ENCODE data around the gene KLHDC3. TPM values are rescaled to one million over a fixed set of nuclear protein-coding genes. Genes with fewer than 3 reads are reported as not detected.

Gene KLHDC3
- polyA plus RNA-seq, 1 experiment = 41.3 TPM

GRCh38 chr6:43001843-43002242, 12.2 kb upstream of the KLHDC3 start:
- no peak for DNase-seq (ENCODE audit: low read depth, low spot score)
- no peak overlapping the region for H3K4me3 ChIP-seq (ENCODE audit: low read depth, low read length)
- H3K27ac ChIP-seq (ENCODE audit: low read depth, low read length) = no peak overlapping the region
- POLR2A ChIA-PET = no interaction called here
- H3K9me3 ChIP-seq (ENCODE audit: control insufficient read depth, insufficient read depth, low read length) = no peaks in the 10 kb centered on the region; the same call in 1 of the 2 replicates
- no peaks in the 10 kb centered on the region for H3K27me3 ChIP-seq (ENCODE audit: control insufficient read depth, insufficient read depth, low read length)
- no peak for TF ChIP-seq CTCF (IDR thresholded peaks at IDR 0.05; ENCODE audit: low read depth, low read length)
- CTCF ChIA-PET = no interaction called here

GRCh38 chr6:43005844-43006243, 8.2 kb upstream of the KLHDC3 start:
- CTCF ChIA-PET = interaction anchor here (1.4 kb wide), 1 partner anchor 105 kb away, joined by 4 read pairs; no protein-coding TSS in a partner anchor
- Histone ChIP-seq H3K27me3 (ENCODE audit: control insufficient read depth, insufficient read depth, low read length) (no peaks in the 10 kb centered on the region), H3K9me3 (ENCODE audit: control insufficient read depth, insufficient read depth, low read length) (no peaks in the 10 kb centered on the region; the same call in 1 of the 2 replicates), H3K27ac (ENCODE audit: low read depth, low read length) (no peak overlapping the region), H3K4me3 (ENCODE audit: low read depth, low read length) (no peak overlapping the region)
- no peak for TF ChIP-seq CTCF (IDR thresholded peaks at IDR 0.05; ENCODE audit: low read depth, low read length)
- no peak for DNase-seq (ENCODE audit: low read depth, low spot score)
- POLR2A ChIA-PET = interaction anchor here (0.6 to 1.4 kb wide), 2 partner anchors 8 to 188 kb away, joined by 3 to 4 read pairs; partner anchors contain the start of genes KLHDC3 and MEA1

- DNase-seq (ENCODE audit: low read depth, low spot score) = no peak
- Histone ChIP-seq H3K27me3 (ENCODE audit: control insufficient read depth, insufficient read depth, low read length) (no peaks in the 10 kb centered on the region), H3K4me3 (ENCODE audit: low read depth, low read length) (no peak overlapping the region), H3K9me3 (ENCODE audit: control insufficient read depth, insufficient read depth, low read length) (no peaks in the 10 kb centered on the region; the same call in 1 of the 2 replicates), H3K27ac (ENCODE audit: low read depth, low read length) (no peak overlapping the region)
- CTCF ChIA-PET = interaction anchor here (1.4 kb wide), 1 partner anchor 105 kb away, joined by 4 read pairs; no protein-coding TSS in a partner anchor
- POLR2A ChIA-PET = no interaction called here
- no peak for TF ChIP-seq CTCF (IDR thresholded peaks at IDR 0.05; ENCODE audit: low read depth, low read length)
Measured at GRCh38 chr6:43006251-43006650, 7.8 kb upstream of the KLHDC3 start.

GRCh38 chr6:43007126-43007525, 6.9 kb upstream of the KLHDC3 start:
- H3K27me3 ChIP-seq (ENCODE audit: control insufficient read depth, insufficient read depth, low read length) = no peaks in the 10 kb centered on the region
- DNase-seq (ENCODE audit: low read depth, low spot score) = no peak
- POLR2A ChIA-PET = interaction anchor here (0.6 kb wide), 1 partner anchor 103 kb away, joined by 4 read pairs; no protein-coding TSS in a partner anchor
- no peak overlapping the region for H3K4me3 ChIP-seq (ENCODE audit: low read depth, low read length)
- no peak overlapping the region for H3K27ac ChIP-seq (ENCODE audit: low read depth, low read length)
- CTCF ChIA-PET = interaction anchor here (0.9 kb wide), 1 partner anchor 19 kb away, joined by 3 read pairs; no protein-coding TSS in a partner anchor
- TF ChIP-seq CTCF (IDR thresholded peaks at IDR 0.05; ENCODE audit: low read depth, low read length) = no peak
- H3K9me3 ChIP-seq (ENCODE audit: control insufficient read depth, insufficient read depth, low read length) = no peaks in the 10 kb centered on the region; the same call in 1 of the 2 replicates

GRCh38 chr6:43009124-43009523, 4.9 kb upstream of the KLHDC3 start:
- peak; percentile 53 for TF ChIP-seq CTCF (IDR thresholded peaks at IDR 0.05; ENCODE audit: low read depth, low read length)
- ChIA-PET POLR2A (no interaction called here), CTCF (interaction anchor here (1.2 to 2.0 kb wide), 2 partner anchors 18 to 135 kb away, joined by 4 to 5 read pairs; no protein-coding TSS in a partner anchor)
- Histone ChIP-seq H3K9me3 (ENCODE audit: control insufficient read depth, insufficient read depth, low read length) (no peaks in the 10 kb centered on the region), H3K27me3 (ENCODE audit: control insufficient read depth, insufficient read depth, low read length) (no peaks in the 10 kb centered on the region), H3K27ac (ENCODE audit: low read depth, low read length) (no peak overlapping the region), H3K4me3 (ENCODE audit: low read depth, low read length) (no peak overlapping the region)
- DNase-seq (ENCODE audit: low read depth, low spot score) = no peak

Measured in AG04450 (cell line).